ENCODE results near the gene KRT9. TPM values are rescaled to one million over a fixed set of nuclear protein-coding genes. Genes with fewer than 3 reads are reported as not detected.

The KRT9 gene
- total and polyA plus RNA-seq, 9 of the 15 experiments (the other 6 are each of a cell fraction or from before 2014, with no cell fraction given): 0.03 TPM; not detected in 8

DNA sequence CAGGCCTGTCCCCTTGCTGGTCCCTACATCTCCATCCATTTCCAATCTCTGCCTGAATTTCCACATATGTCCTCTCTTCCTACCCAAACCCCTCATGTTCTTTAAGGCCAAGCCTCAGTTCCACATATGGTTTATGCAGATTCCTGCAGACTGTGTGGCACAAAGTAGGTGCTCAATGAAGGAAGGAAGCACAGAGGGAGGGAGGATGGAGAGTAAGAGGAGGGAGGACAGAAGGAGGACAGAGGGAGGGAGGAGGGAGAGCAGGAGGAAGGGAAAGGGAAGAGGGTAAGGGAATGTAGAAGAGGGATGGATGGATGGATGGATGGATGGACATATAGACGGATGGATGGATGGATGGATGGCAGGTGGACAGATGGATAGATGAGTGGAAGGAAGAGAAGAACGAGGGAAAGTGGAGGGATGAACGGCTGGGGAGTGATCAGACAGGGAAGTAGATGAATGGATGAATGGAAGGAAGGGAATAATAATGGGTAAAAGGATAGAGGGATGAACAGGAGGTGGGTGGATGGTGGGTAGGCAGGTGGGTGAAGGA lies 22.6 kb upstream of the KRT9 start:
- Histone ChIP-seq H3K79me2 (ENCODE audit: control insufficient read depth, insufficient read depth, low read length) (no peaks in the 10 kb centered on the region), H3K36me3 (ENCODE audit: control insufficient read depth, insufficient read depth, low read length) (no peaks in the 10 kb centered on the region), H3K9me3 (replicated peaks; ENCODE audit: control insufficient read depth, insufficient read depth, low read depth, low read length) (no peaks in the 10 kb centered on the region), H3K9ac (ENCODE audit: insufficient read depth in 1 of 2, low read depth in 2 of 2, low read length in 2 of 2) (no peak overlapping the region), H4K20me1 (replicated peaks; ENCODE audit: control insufficient read depth, insufficient read depth, low read length) (no peaks in the 10 kb centered on the region), H3K9me1 (ENCODE audit: control insufficient read depth, insufficient read depth, low read length) (no peaks in the 10 kb centered on the region), H3K4me3 (no peak overlapping the region), H2AFZ (ENCODE audit: low read depth, low read length) (no peak overlapping the region), H3K4me2 (ENCODE audit: insufficient read depth, low read length) (no peak overlapping the region), H3K27me3 (ENCODE audit: control insufficient read depth in 2 of 2, insufficient read depth in 2 of 2, low read length in 2 of 2) (peaks cover 22 to 61% of the 10 kb centered on the region in 2 experiments; a peak in 4 of 5 replicates), H3K27ac (ENCODE audit: extremely low read depth, low read depth, low read length) (no peak overlapping the region), H3K4me1 (replicated peaks in 1 of 2; ENCODE audit: control insufficient read depth in 2 of 2, insufficient read depth in 2 of 2, low read length in 2 of 2) (no peaks in the 10 kb centered on the region; a peak in 1 of 5 replicates)
- 0% methylated on average over 3 of the region's 3 CpGs for WGBS (ENCODE audit: insufficient coverage, low coverage, missing lambda C conversion rate)
- ChIA-PET POLR2A (interaction anchor here (0.6 kb wide), 2 partner anchors 164 to 175 kb away, joined by 3 read pairs; no protein-coding TSS in a partner anchor), CTCF (ENCODE audit: low intra/inter-chr PET ratio) (no interaction called here)
- intact Hi-C loops (cut with micrococcal nuclease): no loop called here
- DNase-seq (ENCODE audit: extremely low read depth in 1 of 4, low spot score in 3 of 4) (no peak), FAIRE-seq (no peak), ATAC-seq (no peak)
- BruUV-seq (replicated peaks): no TSS peak
- peak; percentile 82 for TF ChIP-seq ZNF263 (CRISPR knock-in tag; IDR thresholded peaks at IDR 0.05; ENCODE audit: borderline replicate concordance)
- no peak for TF ChIP-seq ZNF512 (tag; IDR thresholded peaks at IDR 0.05)
- in situ Hi-C loops (cut with MboI): no loop called here
